Measurements from ENCODE around the gene HS3ST5.

HS3ST5 gene

GRCh38 chr6:114290864-114291263, 52.0 kb downstream of the HS3ST5 start:
- DNase-seq (ENCODE audit: low read depth), result no peak
- H3K4me3 ChIP-seq (ENCODE audit: low read depth, low read length), result no peak overlapping the region
- no peak for TF ChIP-seq CTCF (conservative IDR thresholded peaks at IDR 0.05; ENCODE audit: low read depth, low read length)

DNA sequence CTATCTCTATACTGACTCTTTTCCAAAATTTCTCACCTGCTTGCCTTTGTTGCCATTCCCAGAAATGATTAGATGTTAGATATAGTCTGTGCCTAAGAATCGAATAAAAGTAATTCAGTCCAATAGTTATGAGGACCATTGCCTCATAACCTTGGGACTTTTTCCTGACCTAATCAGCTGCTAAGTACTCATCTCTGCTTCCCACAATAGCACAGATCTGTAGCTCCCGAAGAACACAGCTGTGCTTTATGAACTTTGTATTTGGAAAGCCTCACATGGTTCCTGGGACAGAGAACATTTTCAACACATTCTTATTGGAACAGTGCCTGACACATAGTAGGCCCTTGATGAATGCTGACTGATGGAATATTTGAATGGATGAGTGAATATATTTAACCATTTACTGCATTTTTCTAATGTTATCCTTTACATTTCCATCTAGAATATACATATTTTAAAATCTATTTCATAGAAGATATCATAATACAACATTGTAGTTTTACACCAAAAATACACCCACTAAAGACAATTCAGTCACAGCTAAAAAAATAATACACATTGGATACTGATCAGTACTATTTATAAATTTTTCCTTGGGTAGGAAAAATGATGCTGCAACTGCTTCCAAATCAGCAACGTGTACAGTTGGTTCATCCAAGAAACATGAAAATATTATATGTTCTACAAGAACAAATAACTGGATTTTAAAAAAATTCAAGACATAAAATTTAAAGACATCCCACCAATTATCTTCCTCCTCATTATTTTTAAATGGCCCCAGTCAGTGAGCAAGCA, 53.9 kb downstream of the HS3ST5 start:
- no peak overlapping the region for H3K4me3 ChIP-seq (ENCODE audit: low read depth, low read length)
- no peak for DNase-seq (ENCODE audit: low read depth)
- TF ChIP-seq CTCF (conservative IDR thresholded peaks at IDR 0.05; ENCODE audit: low read depth, low read length), result no peak

GRCh38 chr6:114287461-114287860, 55.4 kb downstream of the HS3ST5 start:
- no peak for DNase-seq (ENCODE audit: low read depth)
- no peak for TF ChIP-seq CTCF (conservative IDR thresholded peaks at IDR 0.05; ENCODE audit: low read depth, low read length)
- H3K4me3 ChIP-seq (ENCODE audit: low read depth, low read length), result no peak overlapping the region

- no peak for TF ChIP-seq CTCF (conservative IDR thresholded peaks at IDR 0.05; ENCODE audit: low read depth, low read length)
- no peak overlapping the region for H3K4me3 ChIP-seq (ENCODE audit: low read depth, low read length)
- DNase-seq (ENCODE audit: low read depth), result no peak
Measured at GRCh38 chr6:114286211-114286610, 56.6 kb downstream of the HS3ST5 start.

DNA sequence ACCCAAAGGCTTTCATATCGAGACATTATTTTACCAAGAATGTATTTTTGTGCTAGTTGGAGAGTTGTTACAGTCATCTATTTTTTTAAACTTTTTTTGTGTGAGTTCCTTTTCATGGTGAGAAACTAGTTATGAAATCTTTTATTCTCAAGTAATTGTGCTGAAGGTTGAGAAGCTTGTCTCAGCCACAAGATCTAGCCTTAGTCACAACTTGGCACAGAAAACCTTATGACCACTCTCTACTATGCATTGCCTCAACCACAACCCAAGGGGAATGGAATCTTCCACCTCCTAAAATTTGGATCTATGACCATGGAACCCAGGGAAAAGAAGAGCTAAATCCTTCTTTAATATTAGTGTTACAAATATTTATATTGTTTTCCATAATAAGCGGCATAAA, 58.5 kb downstream of the HS3ST5 start:
- no peak overlapping the region for H3K4me3 ChIP-seq (ENCODE audit: low read depth, low read length)
- DNase-seq (ENCODE audit: low read depth), result no peak
- TF ChIP-seq CTCF (conservative IDR thresholded peaks at IDR 0.05; ENCODE audit: low read depth, low read length), result no peak

DNA sequence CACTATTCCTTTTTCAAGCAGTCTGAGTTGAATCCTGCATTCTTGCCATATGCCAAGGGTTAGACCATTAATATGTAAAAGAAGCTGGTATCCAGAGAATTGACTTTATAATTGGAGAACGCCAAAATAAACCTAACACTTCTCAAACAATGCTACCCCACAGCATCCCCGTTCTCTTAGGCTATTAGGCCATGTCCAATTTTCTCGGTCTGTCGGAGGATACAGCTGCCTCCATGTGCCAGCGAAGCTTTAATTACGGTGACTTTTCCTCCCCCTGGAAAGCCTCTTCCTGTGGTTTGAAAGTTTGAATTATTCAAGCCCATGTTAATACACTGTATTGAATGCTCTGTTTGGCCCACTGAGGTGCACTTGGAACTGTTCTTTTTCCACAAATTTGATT, 60.5 kb downstream of the HS3ST5 start:
- H3K4me3 ChIP-seq (ENCODE audit: low read depth, low read length), result no peak overlapping the region
- no peak for DNase-seq (ENCODE audit: low read depth)
- no peak for TF ChIP-seq CTCF (conservative IDR thresholded peaks at IDR 0.05; ENCODE audit: low read depth, low read length)

DNA sequence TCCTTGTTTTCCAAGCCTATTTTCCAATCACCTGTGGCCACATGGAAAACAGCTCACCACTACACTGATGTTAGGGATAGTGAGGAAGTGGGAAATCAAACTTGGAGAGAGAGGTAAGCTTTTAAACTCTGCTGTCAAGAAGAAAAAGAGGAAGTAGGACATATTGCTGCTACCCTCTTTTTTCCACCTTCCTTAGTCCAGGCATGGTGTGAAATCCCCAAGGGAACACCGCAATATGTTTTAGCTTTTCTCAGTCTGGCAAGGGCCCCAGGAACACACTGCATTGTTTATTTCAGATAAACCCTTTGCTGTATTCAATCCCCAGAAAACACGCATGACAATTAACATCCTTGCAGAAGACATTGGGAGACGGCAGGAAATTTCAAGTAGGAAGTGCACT, 61.3 kb downstream of the HS3ST5 start:
- no peak overlapping the region for H3K4me3 ChIP-seq (ENCODE audit: low read depth, low read length)
- TF ChIP-seq CTCF (conservative IDR thresholded peaks at IDR 0.05; ENCODE audit: low read depth, low read length), result no peak
- DNase-seq (ENCODE audit: low read depth), result no peak
